ENCODE results near the gene KLHL29. TPM values are rescaled to one million over a fixed set of nuclear protein-coding genes. Genes with fewer than 3 reads are reported as not detected.

KLHL29 gene
- total RNA-seq, 1 experiment from 2014 or later, result 43.1 TPM

DNA sequence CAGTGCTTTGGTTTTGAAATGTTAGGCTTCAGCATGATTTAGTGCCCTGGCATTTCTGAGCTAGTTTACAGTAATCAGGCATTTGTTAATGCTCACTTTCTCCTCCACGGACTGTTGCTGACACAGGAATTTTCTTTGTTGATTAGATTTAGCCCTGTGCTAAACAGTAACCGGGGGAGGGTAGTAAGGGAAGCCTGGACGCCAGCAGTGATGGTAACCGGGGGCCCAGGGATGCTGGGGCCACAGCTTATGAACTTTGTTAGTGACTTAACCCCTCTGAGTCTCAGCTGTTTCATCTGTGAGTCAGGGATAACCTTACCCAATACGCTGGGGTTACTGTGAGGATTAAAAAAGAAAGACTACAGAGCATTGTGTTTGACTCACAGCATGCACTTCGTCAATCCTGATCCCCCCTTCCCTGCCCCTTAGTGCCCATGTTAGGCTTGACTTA is 33.5 kb downstream of the KLHL29 start:
- Mint-ChIP-seq H3K4me1 (ENCODE audit: insufficient read depth, unreplicated experiment) (peaks cover 12% of the 10 kb centered on the region), H3K36me3 (ENCODE audit: insufficient read depth, unreplicated experiment) (no peaks in the 10 kb centered on the region), H3K4me3 (ENCODE audit: unreplicated experiment) (no peak overlapping the region), H3K27ac (ENCODE audit: low read depth, unreplicated experiment) (no peak overlapping the region), H3K9me3 (ENCODE audit: unreplicated experiment) (no peaks in the 10 kb centered on the region), H3K27me3 (ENCODE audit: insufficient read depth, unreplicated experiment) (no peaks in the 10 kb centered on the region)
- no TSS peak for BruUV-seq (replicated peaks)
- intact Hi-C loops (cut with micrococcal nuclease), result no loop called here
- CTCF ChIA-PET, result interaction anchor here (0.7 to 0.8 kb wide), 2 partner anchors 220 to 299 kb away, joined by 3 to 4 read pairs; no protein-coding TSS in a partner anchor
- TF ChIP-seq, protein P1, sequence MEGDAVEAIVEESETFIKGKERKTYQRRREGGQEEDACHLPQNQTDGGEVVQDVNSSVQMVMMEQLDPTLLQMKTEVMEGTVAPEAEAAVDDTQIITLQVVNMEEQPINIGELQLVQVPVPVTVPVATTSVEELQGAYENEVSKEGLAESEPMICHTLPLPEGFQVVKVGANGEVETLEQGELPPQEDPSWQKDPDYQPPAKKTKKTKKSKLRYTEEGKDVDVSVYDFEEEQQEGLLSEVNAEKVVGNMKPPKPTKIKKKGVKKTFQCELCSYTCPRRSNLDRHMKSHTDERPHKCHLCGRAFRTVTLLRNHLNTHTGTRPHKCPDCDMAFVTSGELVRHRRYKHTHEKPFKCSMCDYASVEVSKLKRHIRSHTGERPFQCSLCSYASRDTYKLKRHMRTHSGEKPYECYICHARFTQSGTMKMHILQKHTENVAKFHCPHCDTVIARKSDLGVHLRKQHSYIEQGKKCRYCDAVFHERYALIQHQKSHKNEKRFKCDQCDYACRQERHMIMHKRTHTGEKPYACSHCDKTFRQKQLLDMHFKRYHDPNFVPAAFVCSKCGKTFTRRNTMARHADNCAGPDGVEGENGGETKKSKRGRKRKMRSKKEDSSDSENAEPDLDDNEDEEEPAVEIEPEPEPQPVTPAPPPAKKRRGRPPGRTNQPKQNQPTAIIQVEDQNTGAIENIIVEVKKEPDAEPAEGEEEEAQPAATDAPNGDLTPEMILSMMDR (IDR thresholded peaks at IDR 0.05; ENCODE audit: unreplicated experiment), result no peak
- DNase-seq (ENCODE audit: unreplicated experiment), result peak; percentile 68
- POLR2A ChIA-PET, result interaction anchor here (1.3 to 2.1 kb wide), 2 partner anchors 8 to 12 kb away, joined by 3 to 7 read pairs; no protein-coding TSS in a partner anchor

- Mint-ChIP-seq H3K36me3 (ENCODE audit: insufficient read depth, unreplicated experiment) (no peaks in the 10 kb centered on the region), H3K4me1 (ENCODE audit: insufficient read depth, unreplicated experiment) (peaks cover 10% of the 10 kb centered on the region), H3K9me3 (ENCODE audit: unreplicated experiment) (no peaks in the 10 kb centered on the region), H3K4me3 (ENCODE audit: unreplicated experiment) (no peak overlapping the region), H3K27me3 (ENCODE audit: insufficient read depth, unreplicated experiment) (no peaks in the 10 kb centered on the region), H3K27ac (ENCODE audit: low read depth, unreplicated experiment) (no peak overlapping the region)
- ChIA-PET CTCF (interaction anchor here (0.7 kb wide), 2 partner anchors 298 to 338 kb away, joined by 3 to 4 read pairs; no protein-coding TSS in a partner anchor), POLR2A (interaction anchor here (1.3 to 2.1 kb wide), 2 partner anchors 7 to 11 kb away, joined by 3 to 7 read pairs; no protein-coding TSS in a partner anchor)
- intact Hi-C loops (cut with micrococcal nuclease), result no loop called here
- BruUV-seq (replicated peaks), result no TSS peak
- TF ChIP-seq, protein P1 (IDR thresholded peaks at IDR 0.05; ENCODE audit: unreplicated experiment), result no peak
- DNase-seq (ENCODE audit: unreplicated experiment), result no peak
These were observed 34.5 kb downstream of the KLHL29 start for GRCh38 chr2:23419171-23420090.

DNA sequence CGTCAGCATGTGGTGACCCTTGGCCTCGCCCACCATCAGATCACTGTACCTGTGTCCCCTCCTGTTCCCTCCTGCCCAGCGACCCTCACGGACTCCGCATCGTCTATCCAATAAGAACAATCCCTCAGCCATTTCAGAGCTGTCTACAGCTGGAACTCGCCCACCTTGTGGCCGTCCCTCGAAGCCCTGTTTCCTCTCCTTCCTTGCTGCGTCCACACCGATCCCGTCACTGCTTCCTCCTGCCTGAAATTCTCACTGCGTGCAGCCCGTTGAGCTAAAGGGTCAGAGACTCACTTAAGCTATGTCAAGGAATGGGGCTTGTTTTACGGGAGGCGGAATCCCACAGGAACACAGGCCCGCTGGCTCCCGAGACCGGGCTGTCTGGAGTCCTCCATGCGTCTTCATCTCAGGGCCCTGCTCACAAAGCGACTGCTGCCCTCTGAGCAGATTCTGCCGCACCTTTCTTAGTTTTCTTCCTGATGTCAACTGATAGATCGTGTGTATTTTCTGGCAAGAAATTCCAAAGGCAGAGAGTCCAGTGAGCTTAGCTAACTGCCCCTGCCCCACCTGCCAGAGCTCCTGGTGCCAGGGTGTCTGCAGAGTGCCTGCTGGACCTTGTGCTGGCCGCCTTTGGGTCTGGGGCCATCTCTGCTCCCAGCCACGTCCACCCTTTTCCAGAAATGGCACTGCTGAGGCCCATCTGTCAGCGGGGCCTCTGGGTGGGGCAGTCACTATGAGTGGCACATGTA is 35.3 kb downstream of the KLHL29 start:
- ChIA-PET POLR2A (no interaction called here), CTCF (interaction anchor here (0.7 kb wide), 1 partner anchor 338 kb away, joined by 3 read pairs; no protein-coding TSS in a partner anchor)
- H3K9me3 Mint-ChIP-seq (ENCODE audit: unreplicated experiment), result no peaks in the 10 kb centered on the region
- no peak for DNase-seq (ENCODE audit: unreplicated experiment)
- no peak overlapping the region for H3K27ac Mint-ChIP-seq (ENCODE audit: low read depth, unreplicated experiment)
- no TSS peak for BruUV-seq (replicated peaks)
- no peaks in the 10 kb centered on the region for H3K27me3 Mint-ChIP-seq (ENCODE audit: insufficient read depth, unreplicated experiment)
- no peaks in the 10 kb centered on the region for H3K36me3 Mint-ChIP-seq (ENCODE audit: insufficient read depth, unreplicated experiment)
- TF ChIP-seq, protein P1 (IDR thresholded peaks at IDR 0.05; ENCODE audit: unreplicated experiment), result no peak
- no peak overlapping the region for H3K4me3 Mint-ChIP-seq (ENCODE audit: unreplicated experiment)
- intact Hi-C loops (cut with micrococcal nuclease), result no loop called here
- H3K4me1 Mint-ChIP-seq (ENCODE audit: insufficient read depth, unreplicated experiment), result peaks cover 12% of the 10 kb centered on the region
